Femur (tissue), 1 donor: ENCODE data around the gene PHAF1.
A peak's percentile ranks its signal among the peaks of the same experiment; 100 is the strongest.

ENCODE experiments used
- DNase-seq: peaks from one replicate; pipeline ENCODE4 v3.0.0-alpha.2; 2017

PHAF1 gene

GRCh38 chr16:67165121-67166078, 55.7 kb downstream of the PHAF1 start:
- DNase-seq, result no peak

GRCh38 chr16:67166110-67166547, 56.4 kb downstream of the PHAF1 start:
- no peak for DNase-seq

- DNase-seq, result no peak
Measured at GRCh38 chr16:67166598-67167168, 56.9 kb downstream of the PHAF1 start.

- no peak for DNase-seq
Measured at GRCh38 chr16:67167588-67167987, 57.8 kb downstream of the PHAF1 start.

- no peak for DNase-seq
Measured at GRCh38 chr16:67169011-67169451, 59.3 kb downstream of the PHAF1 start.

- DNase-seq, result peak; percentile 34
Measured at GRCh38 chr16:67169642-67170167, 60.0 kb downstream of the PHAF1 start.

GRCh38 chr16:67170168-67170948, 60.6 kb downstream of the PHAF1 start, which contains the start of gene NOL3:
Gene NOL3, plus strand, starts transcription at chr16:67170538.
- peak; percentile 77 for DNase-seq

GRCh38 chr16:67170949-67171649, 61.4 kb downstream of the PHAF1 start:
- DNase-seq, result no peak

GRCh38 chr16:67173323-67173722, 63.6 kb downstream of the PHAF1 start:
- DNase-seq, result no peak

GRCh38 chr16:67173808-67174705, 64.3 kb downstream of the PHAF1 start:
- peak; percentile 84 for DNase-seq

- peak; percentile 35 for DNase-seq
Measured at GRCh38 chr16:67174706-67175231, 65.0 kb downstream of the PHAF1 start.

GRCh38 chr16:67176662-67177061, 66.9 kb downstream of the PHAF1 start:
- DNase-seq, result no peak

- no peak for DNase-seq
Measured at GRCh38 chr16:67177743-67178699, 68.3 kb downstream of the PHAF1 start.

- DNase-seq, result no peak
Measured at GRCh38 chr16:67179421-67180080, 69.8 kb downstream of the PHAF1 start.

GRCh38 chr16:67180166-67180565, 70.4 kb downstream of the PHAF1 start:
- no peak for DNase-seq

GRCh38 chr16:67181346-67181745, 71.6 kb downstream of the PHAF1 start:
- DNase-seq, result no peak

- no peak for DNase-seq
Measured at GRCh38 chr16:67182288-67182687, 72.5 kb downstream of the PHAF1 start.

GRCh38 chr16:67183284-67183626, 73.5 kb downstream of the PHAF1 start:
- no peak for DNase-seq
